ENCODE results near the gene PRR16. TPM values are rescaled to one million over a fixed set of nuclear protein-coding genes. Genes with fewer than 3 reads are reported as not detected.

The PRR16 gene
- total RNA-seq, 2 experiments from 2014 or later = not detected

DNA sequence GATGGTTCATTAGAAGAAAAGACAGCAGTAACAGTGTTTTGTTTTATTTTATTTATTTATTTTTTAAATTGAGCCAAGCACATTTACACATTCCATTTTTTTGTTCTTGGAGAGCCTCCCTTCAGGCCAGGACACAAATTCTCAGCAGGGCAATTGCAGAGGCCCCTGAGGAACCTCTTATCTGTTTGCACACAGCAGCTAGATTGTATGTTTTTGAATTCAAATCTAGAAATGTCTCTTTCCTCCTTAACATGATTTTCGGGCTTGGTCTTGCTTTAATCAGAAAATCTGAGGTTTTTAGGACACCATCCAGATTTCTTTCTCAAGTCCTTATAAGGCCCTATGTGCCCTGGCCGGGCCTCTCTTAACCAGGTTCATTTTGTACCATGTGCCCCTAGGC is 76.0 kb downstream of the PRR16 start:
- no peaks in the 10 kb centered on the region for H3K4me1 Mint-ChIP-seq
- DNase-seq = no peak
- CTCF ChIA-PET = no interaction called here
- peaks cover 2% of the 10 kb centered on the region for H3K9me3 Mint-ChIP-seq
- no peaks in the 10 kb centered on the region for H3K27me3 Mint-ChIP-seq
- H3K36me3 Mint-ChIP-seq (ENCODE audit: low read depth) = no peaks in the 10 kb centered on the region
- no peak overlapping the region for H3K27ac Mint-ChIP-seq
- POLR2A ChIA-PET = no interaction called here
- H3K4me3 Mint-ChIP-seq = no peak overlapping the region

DNA sequence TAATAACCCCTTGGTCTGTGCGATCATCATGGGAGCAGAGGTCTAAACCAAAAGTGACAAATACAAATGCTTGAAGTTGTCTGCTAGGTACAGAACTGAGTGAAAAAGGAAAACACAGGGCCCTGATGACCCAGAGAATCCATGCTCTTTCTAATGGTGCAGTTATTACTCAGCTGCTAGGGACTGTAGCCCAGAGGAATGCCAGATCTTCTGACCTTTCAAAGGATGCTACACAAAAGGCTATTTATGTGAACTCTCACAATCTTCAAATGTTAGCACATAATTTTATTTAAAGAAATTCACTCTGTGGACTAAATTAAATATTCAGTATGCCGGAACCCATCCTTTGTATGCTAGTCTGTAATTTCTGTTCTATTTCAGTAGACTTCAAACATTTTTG is 79.9 kb downstream of the PRR16 start:
- H3K27ac Mint-ChIP-seq = no peak overlapping the region
- peaks cover 2% of the 10 kb centered on the region for H3K9me3 Mint-ChIP-seq
- no peaks in the 10 kb centered on the region for H3K27me3 Mint-ChIP-seq
- no peak for DNase-seq
- ChIA-PET CTCF (no interaction called here), POLR2A (no interaction called here)
- no peaks in the 10 kb centered on the region for H3K4me1 Mint-ChIP-seq
- no peaks in the 10 kb centered on the region for H3K36me3 Mint-ChIP-seq (ENCODE audit: low read depth)
- H3K4me3 Mint-ChIP-seq = no peak overlapping the region

- no peak overlapping the region for H3K4me3 Mint-ChIP-seq
- no peak for DNase-seq
- no peaks in the 10 kb centered on the region for H3K27me3 Mint-ChIP-seq
- ChIA-PET POLR2A (no interaction called here), CTCF (no interaction called here)
- H3K4me1 Mint-ChIP-seq = no peaks in the 10 kb centered on the region
- peaks cover 2% of the 10 kb centered on the region for H3K9me3 Mint-ChIP-seq
- H3K36me3 Mint-ChIP-seq (ENCODE audit: low read depth) = no peaks in the 10 kb centered on the region
- H3K27ac Mint-ChIP-seq = no peak overlapping the region
Measured at GRCh38 chr5:120545007-120545406, 80.9 kb downstream of the PRR16 start.

DNA sequence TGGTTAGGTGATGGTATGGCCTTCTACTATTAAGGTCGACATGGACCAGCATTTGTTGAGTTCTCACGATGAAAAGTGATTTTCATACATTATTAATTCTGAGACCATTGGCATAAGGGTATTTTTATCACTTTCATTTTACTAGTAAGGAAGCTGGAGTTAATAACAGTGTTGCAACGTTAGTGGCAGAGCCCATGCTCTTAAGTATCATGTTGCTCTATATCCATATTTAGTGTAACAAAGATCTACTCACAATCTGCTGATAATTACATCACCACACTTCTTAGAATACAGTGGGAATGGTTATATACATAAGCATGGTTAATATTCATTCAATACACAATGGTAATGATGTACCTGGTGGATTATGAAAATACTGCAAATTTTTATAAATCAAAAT is 81.9 kb downstream of the PRR16 start:
- DNase-seq = no peak
- no peaks in the 10 kb centered on the region for H3K4me1 Mint-ChIP-seq
- no peak overlapping the region for H3K27ac Mint-ChIP-seq
- H3K9me3 Mint-ChIP-seq = no peaks in the 10 kb centered on the region
- CTCF ChIA-PET = no interaction called here
- H3K36me3 Mint-ChIP-seq (ENCODE audit: low read depth) = no peaks in the 10 kb centered on the region
- POLR2A ChIA-PET = no interaction called here
- H3K27me3 Mint-ChIP-seq = no peaks in the 10 kb centered on the region
- no peak overlapping the region for H3K4me3 Mint-ChIP-seq

DNA sequence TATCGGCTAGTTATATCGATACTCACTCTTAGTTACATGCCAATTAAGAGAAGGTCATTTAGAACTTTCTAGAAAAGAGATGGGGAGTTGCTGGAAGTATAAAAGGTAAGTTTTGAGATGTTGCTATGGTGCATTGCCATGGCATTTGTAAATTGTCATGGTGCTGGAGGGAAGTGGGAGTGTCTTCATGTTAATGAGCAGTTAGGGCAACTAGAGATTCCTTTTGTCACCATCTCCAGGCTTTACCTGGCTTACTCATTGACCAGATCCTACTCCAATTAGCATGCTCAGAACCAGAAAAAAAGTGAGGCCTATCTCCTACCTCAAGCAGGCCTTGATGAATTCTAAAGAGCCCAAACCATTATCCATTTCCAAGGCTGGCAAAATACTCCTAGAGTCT is 82.8 kb downstream of the PRR16 start:
- Mint-ChIP-seq H3K9me3 (no peaks in the 10 kb centered on the region), H3K36me3 (ENCODE audit: low read depth) (no peaks in the 10 kb centered on the region), H3K4me1 (no peaks in the 10 kb centered on the region), H3K27ac (no peak overlapping the region), H3K4me3 (no peak overlapping the region), H3K27me3 (no peaks in the 10 kb centered on the region)
- DNase-seq = no peak
- ChIA-PET POLR2A (no interaction called here), CTCF (no interaction called here)

- H3K27me3 Mint-ChIP-seq = no peaks in the 10 kb centered on the region
- no peak overlapping the region for H3K27ac Mint-ChIP-seq
- H3K4me3 Mint-ChIP-seq = no peak overlapping the region
- CTCF ChIA-PET = no interaction called here
- POLR2A ChIA-PET = no interaction called here
- DNase-seq = no peak
- no peaks in the 10 kb centered on the region for H3K4me1 Mint-ChIP-seq
- H3K36me3 Mint-ChIP-seq (ENCODE audit: low read depth) = no peaks in the 10 kb centered on the region
- H3K9me3 Mint-ChIP-seq = no peaks in the 10 kb centered on the region
Measured at GRCh38 chr5:120550358-120550757, 86.3 kb downstream of the PRR16 start.

- POLR2A ChIA-PET = no interaction called here
- CTCF ChIA-PET = no interaction called here
- H3K4me1 Mint-ChIP-seq = no peaks in the 10 kb centered on the region
- H3K27me3 Mint-ChIP-seq = no peaks in the 10 kb centered on the region
- no peaks in the 10 kb centered on the region for H3K9me3 Mint-ChIP-seq
- H3K4me3 Mint-ChIP-seq = no peak overlapping the region
- DNase-seq = no peak
- no peak overlapping the region for H3K27ac Mint-ChIP-seq
- no peaks in the 10 kb centered on the region for H3K36me3 Mint-ChIP-seq (ENCODE audit: low read depth)
Measured at GRCh38 chr5:120552638-120553037, 88.5 kb downstream of the PRR16 start.

DNA sequence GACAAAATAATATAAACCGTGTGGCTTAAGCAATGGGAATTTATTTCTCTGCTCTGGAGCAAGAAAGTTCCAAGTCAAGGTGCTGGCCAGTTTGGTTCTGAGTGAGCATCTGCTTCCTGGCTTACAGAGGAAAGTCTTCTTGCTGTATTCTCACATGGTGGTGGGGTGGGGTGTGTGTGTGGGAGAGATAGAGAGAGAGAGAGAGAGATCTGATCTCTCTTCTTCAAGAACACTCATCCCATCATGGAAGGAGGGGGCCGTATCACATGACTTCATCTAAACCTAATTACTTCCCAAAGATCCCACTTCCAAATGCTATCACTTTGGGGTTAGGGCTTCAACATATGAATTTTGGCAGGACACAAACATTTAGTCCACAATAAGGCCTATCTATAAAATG is 91.2 kb downstream of the PRR16 start:
- H3K4me1 Mint-ChIP-seq = no peaks in the 10 kb centered on the region
- CTCF ChIA-PET = no interaction called here
- H3K4me3 Mint-ChIP-seq = no peak overlapping the region
- no peaks in the 10 kb centered on the region for H3K27me3 Mint-ChIP-seq
- no peak for DNase-seq
- H3K36me3 Mint-ChIP-seq (ENCODE audit: low read depth) = no peaks in the 10 kb centered on the region
- no peaks in the 10 kb centered on the region for H3K9me3 Mint-ChIP-seq
- POLR2A ChIA-PET = no interaction called here
- H3K27ac Mint-ChIP-seq = no peak overlapping the region

DNA sequence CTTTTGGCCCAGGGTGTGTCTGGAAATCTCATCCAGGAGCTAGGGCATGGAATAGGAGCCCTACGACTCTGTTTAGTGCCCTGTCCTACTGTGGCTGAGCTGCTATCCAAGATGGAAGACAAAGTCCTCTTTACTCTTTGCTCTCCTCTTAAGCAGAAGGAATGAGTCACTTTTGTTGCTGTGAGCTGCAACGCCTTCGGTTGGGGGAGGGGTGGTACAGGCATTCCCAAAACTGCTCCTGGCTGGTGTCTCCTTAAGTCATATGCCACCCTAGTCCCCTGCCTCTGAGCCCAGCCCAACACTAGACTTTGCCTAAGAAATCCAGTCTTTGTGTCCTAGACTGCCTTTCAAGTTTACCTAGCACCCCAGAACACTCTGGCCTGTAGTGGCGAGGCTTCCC is 99.9 kb downstream of the PRR16 start:
- ChIA-PET CTCF (no interaction called here), POLR2A (no interaction called here)
- H3K9me3 Mint-ChIP-seq = peaks cover 5% of the 10 kb centered on the region
- DNase-seq = no peak
- no peaks in the 10 kb centered on the region for H3K27me3 Mint-ChIP-seq
- H3K4me3 Mint-ChIP-seq = no peak overlapping the region
- H3K4me1 Mint-ChIP-seq = no peaks in the 10 kb centered on the region
- H3K27ac Mint-ChIP-seq = no peak overlapping the region
- no peaks in the 10 kb centered on the region for H3K36me3 Mint-ChIP-seq (ENCODE audit: low read depth)

- POLR2A ChIA-PET = no interaction called here
- Mint-ChIP-seq H3K27ac (no peak overlapping the region), H3K36me3 (ENCODE audit: low read depth) (no peaks in the 10 kb centered on the region), H3K9me3 (peaks cover 5% of the 10 kb centered on the region), H3K4me1 (no peaks in the 10 kb centered on the region), H3K27me3 (no peaks in the 10 kb centered on the region), H3K4me3 (no peak overlapping the region)
- CTCF ChIA-PET = no interaction called here
- DNase-seq = no peak
Measured at GRCh38 chr5:120567066-120567465, 103.0 kb downstream of the PRR16 start.

GRCh38 chr5:120567921-120568320 is 103.8 kb downstream of the PRR16 start:
- ChIA-PET POLR2A (no interaction called here), CTCF (no interaction called here)
- Mint-ChIP-seq H3K27ac (no peak overlapping the region), H3K27me3 (no peaks in the 10 kb centered on the region), H3K4me1 (no peaks in the 10 kb centered on the region), H3K36me3 (ENCODE audit: low read depth) (no peaks in the 10 kb centered on the region), H3K4me3 (no peak overlapping the region), H3K9me3 (peaks cover 5% of the 10 kb centered on the region)
- DNase-seq = no peak

GRCh38 chr5:120568711-120569110 is 104.6 kb downstream of the PRR16 start:
- Mint-ChIP-seq H3K4me1 (no peaks in the 10 kb centered on the region), H3K27ac (no peak overlapping the region), H3K36me3 (ENCODE audit: low read depth) (no peaks in the 10 kb centered on the region), H3K27me3 (no peaks in the 10 kb centered on the region), H3K9me3 (peaks cover 5% of the 10 kb centered on the region), H3K4me3 (no peak overlapping the region)
- DNase-seq = no peak
- CTCF ChIA-PET = no interaction called here
- POLR2A ChIA-PET = no interaction called here

GRCh38 chr5:120576588-120576987 is 112.5 kb downstream of the PRR16 start:
- Mint-ChIP-seq H3K4me3 (no peak overlapping the region), H3K9me3 (peaks cover 2% of the 10 kb centered on the region)

GRCh38 chr5:120582635-120583034 is 118.5 kb downstream of the PRR16 start:
- H3K36me3 Mint-ChIP-seq (ENCODE audit: low read depth) = no peaks in the 10 kb centered on the region
- no peaks in the 10 kb centered on the region for H3K27me3 Mint-ChIP-seq
- H3K27ac Mint-ChIP-seq = no peak overlapping the region
- H3K4me1 Mint-ChIP-seq = no peaks in the 10 kb centered on the region
- no peak for DNase-seq
- H3K9me3 Mint-ChIP-seq = peaks cover 8% of the 10 kb centered on the region
- ChIA-PET CTCF (no interaction called here), POLR2A (no interaction called here)
- no peak overlapping the region for H3K4me3 Mint-ChIP-seq

More at GRCh38 chr5:120576588-120576987, 112.5 kb downstream of the PRR16 start:
- CTCF ChIA-PET = no interaction called here
- no peak overlapping the region for H3K27ac Mint-ChIP-seq
- POLR2A ChIA-PET = no interaction called here
- DNase-seq = no peak
- H3K27me3 Mint-ChIP-seq = no peaks in the 10 kb centered on the region
- no peaks in the 10 kb centered on the region for H3K4me1 Mint-ChIP-seq
- no peaks in the 10 kb centered on the region for H3K36me3 Mint-ChIP-seq (ENCODE audit: low read depth)

DNA sequence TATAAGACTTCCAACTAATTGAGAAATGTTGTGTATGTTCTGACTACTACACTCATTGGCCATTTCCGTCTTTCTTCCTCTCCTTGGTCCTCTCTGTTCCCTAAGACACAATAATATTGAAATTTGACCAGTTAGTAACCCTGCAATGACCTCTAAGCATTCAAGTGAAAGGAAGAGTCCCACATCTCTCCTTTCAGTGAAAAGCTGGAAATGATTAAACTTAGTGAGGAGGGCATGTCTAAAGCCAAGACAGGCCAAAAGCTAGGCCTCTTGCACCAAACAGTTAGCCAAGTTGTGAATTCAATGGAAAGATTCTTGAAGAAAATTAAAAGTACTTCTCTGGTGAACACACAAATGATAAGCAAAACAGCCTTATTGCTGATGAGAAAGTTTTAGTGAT is 122.5 kb downstream of the PRR16 start:
- Mint-ChIP-seq H3K9me3 (peaks cover 6% of the 10 kb centered on the region), H3K4me1 (no peaks in the 10 kb centered on the region), H3K27ac (no peak overlapping the region), H3K27me3 (no peaks in the 10 kb centered on the region), H3K4me3 (no peak overlapping the region), H3K36me3 (ENCODE audit: low read depth) (no peaks in the 10 kb centered on the region)
- CTCF ChIA-PET = no interaction called here
- DNase-seq = no peak
- POLR2A ChIA-PET = no interaction called here
